ENCODE data around the gene PALLD.

- no peak for TF ChIP-seq EZH2 (IDR thresholded peaks at IDR 0.05; ENCODE audit: borderline replicate concordance, low read depth, low read length, severe bottlenecking)
- TF ChIP-seq CTCF (IDR thresholded peaks at IDR 0.05; ENCODE audit: extremely low read depth in 1 of 2, insufficient read depth in 1 of 2, low read depth in 1 of 2, low read length in 2 of 2): no peak
- TF ChIP-seq MAX (IDR thresholded peaks at IDR 0.05; ENCODE audit: insufficient read depth, insufficient read length): no peak
- no peak for TF ChIP-seq POLR2AphosphoS5 (IDR thresholded peaks at IDR 0.05; ENCODE audit: insufficient read depth, low read depth, low read length)
- TF ChIP-seq POLR2A (IDR thresholded peaks at IDR 0.05; ENCODE audit: low read depth, low read length): no peak
- TF ChIP-seq FOS (IDR thresholded peaks at IDR 0.05; ENCODE audit: borderline replicate concordance, insufficient read depth, low read length): no peak
- TF ChIP-seq MYC (IDR thresholded peaks at IDR 0.05; ENCODE audit: low read depth, low read length): no peak
These were observed 1.4 kb downstream of the PALLD start for GRCh38 chr4:168498251-168498650.

Measured in endothelial cell of umbilical vein (primary cell).